IPS DF 6.9 (cell line): Measurements from ENCODE around the gene EGLN2.
"Not testable (repeated sequence)": the region's sequence is repeated elsewhere in the genome, so short reads cannot be mapped to it uniquely, and the experiment has no call there.

Source experiments
- DNase-seq: peaks from one replicate; pipeline ENCODE4 v3.0.0-alpha.2; 2013; ENCODE audit warnings: low read depth, low spot score
- H3K27ac ChIP-seq: one replicate; pipeline ENCODE4 v1.5.1; 2013; ENCODE audit warnings: low read length, control low read depth
- H3K27me3 ChIP-seq: 2 replicates; pipeline ENCODE4 v1.6.1; 2013; ENCODE audit warnings: mild to moderate bottlenecking, low read length; ENCODE audit not compliant: control insufficient read depth, insufficient read depth
- H3K36me3 ChIP-seq: 2 replicates; pipeline ENCODE4 v1.6.1; 2013; ENCODE audit warnings: low read length; ENCODE audit not compliant: control insufficient read depth, insufficient read depth
- H3K4me1 ChIP-seq: 2 replicates; pipeline ENCODE4 v1.6.1; 2013; ENCODE audit warnings: low read length; ENCODE audit not compliant: control insufficient read depth, insufficient read depth
- H3K4me3 ChIP-seq: 2 replicates; pipeline ENCODE4 v1.5.1; 2013; ENCODE audit warnings: mild to moderate bottlenecking, low read length
- H3K9me3 ChIP-seq: 2 replicates; pipeline ENCODE4 v1.6.1; 2013; ENCODE audit warnings: low read length, inconsistent platforms; ENCODE audit not compliant: control insufficient read depth, insufficient read depth
- WGBS: extraction: QIAGEN DNeasy Blood & Tissue Kit; methylation state at CpG from one replicate; pipeline ENCODE4 v1.1.7; 2013; ENCODE audit warnings: mixed read lengths, missing lambda C conversion rate; ENCODE audit not compliant: insufficient read length, insufficient coverage; 5-methylcytosine and 5-hydroxymethylcytosine counted together

EGLN2 gene

DNA sequence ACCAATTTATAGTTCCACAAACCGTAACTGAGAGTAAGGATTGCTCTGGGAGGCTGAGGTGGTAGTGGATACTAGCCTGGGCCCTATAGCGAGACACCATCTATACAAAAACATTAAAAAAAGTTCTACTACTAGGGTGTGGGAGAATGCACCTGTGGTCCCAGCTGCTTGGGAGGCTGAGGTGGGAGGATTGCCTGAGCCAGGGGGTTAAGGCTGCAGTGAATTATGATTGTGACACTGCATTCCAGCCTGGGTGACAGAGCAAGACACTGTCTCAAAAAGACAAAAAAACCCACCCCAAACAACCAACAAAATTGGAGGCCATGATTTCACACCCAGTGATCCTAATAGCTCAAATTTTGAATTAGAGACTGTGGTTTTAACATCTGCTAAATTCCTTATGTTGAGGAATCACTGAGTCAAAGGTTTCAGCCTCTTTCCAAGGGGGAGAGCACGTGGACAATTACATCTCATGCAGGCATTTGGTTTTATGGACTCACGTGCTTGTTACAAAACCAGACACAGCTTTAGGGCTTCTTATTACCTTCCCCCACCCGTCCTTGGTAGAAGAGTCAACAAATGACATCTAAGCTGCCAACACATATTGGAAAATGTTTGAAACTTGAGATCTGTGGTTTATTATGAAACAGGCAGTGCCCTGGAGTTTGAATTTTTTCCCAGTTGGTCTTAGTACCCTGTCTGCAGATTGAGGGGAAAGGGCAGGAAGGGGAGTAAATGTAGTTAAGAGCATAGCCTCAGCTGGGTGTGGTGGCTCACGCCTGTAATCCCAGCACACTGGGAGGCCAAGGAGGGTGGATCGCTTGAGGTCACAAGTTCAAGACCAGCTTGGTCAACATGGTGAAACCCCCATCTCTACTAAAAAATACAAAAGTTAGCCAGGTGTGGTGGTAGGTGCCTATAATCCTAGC lies 32.8 kb downstream of the EGLN2 start:
- no peak for DNase-seq
- no peaks in the 10 kb centered on the region for H3K27me3 ChIP-seq
- H3K4me3 ChIP-seq: no peak overlapping the region
- no CpG with 5 or more reads among the region's 7 CpGs for WGBS
- H3K4me1 ChIP-seq: no peaks in the 10 kb centered on the region
- H3K9me3 ChIP-seq: no peaks in the 10 kb centered on the region
- H3K27ac ChIP-seq: no peak overlapping the region
- no peaks in the 10 kb centered on the region for H3K36me3 ChIP-seq

DNA sequence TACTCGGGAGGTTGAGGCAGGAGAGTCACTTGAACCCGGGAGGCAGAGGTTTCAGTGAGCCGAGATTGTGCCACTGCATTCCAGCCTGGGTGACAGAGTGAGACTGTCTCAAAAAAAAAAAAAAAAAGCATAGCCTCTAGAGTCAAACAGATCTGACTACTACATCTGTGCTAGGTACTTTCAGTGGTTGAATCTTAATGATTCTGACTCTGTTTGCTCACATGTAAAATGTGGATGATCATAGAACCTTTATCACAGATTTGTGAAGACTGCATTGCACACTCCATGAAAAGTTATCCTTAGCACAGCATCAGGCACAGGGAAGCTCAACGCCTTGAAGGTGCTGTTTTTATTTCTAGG lies 33.4 kb downstream of the EGLN2 start:
- H3K27ac ChIP-seq, H3K9me3 ChIP-seq, H3K27me3 ChIP-seq, DNase-seq, H3K4me3 ChIP-seq, H3K4me1 ChIP-seq, H3K36me3 ChIP-seq: not testable (repeated sequence)
- no CpG with 5 or more reads among the region's 4 CpGs for WGBS

- not testable (repeated sequence) for H3K27me3 ChIP-seq, H3K36me3 ChIP-seq, H3K9me3 ChIP-seq, H3K4me1 ChIP-seq, DNase-seq, H3K4me3 ChIP-seq, H3K27ac ChIP-seq
- WGBS: no CpG with 5 or more reads among the region's 7 CpGs
Observed at GRCh38 chr19:40833728-40834533, 34.9 kb downstream of the EGLN2 start.

GRCh38 chr19:40836754-40837429 lies 37.9 kb downstream of the EGLN2 start:
- H3K27ac ChIP-seq: no peak overlapping the region
- no peaks in the 10 kb centered on the region for H3K4me1 ChIP-seq
- no peak for DNase-seq
- H3K36me3 ChIP-seq: no peaks in the 10 kb centered on the region
- H3K27me3 ChIP-seq: no peaks in the 10 kb centered on the region
- H3K4me3 ChIP-seq: no peak overlapping the region
- no CpG with 5 or more reads among the region's 6 CpGs for WGBS
- H3K9me3 ChIP-seq: no peaks in the 10 kb centered on the region

DNA sequence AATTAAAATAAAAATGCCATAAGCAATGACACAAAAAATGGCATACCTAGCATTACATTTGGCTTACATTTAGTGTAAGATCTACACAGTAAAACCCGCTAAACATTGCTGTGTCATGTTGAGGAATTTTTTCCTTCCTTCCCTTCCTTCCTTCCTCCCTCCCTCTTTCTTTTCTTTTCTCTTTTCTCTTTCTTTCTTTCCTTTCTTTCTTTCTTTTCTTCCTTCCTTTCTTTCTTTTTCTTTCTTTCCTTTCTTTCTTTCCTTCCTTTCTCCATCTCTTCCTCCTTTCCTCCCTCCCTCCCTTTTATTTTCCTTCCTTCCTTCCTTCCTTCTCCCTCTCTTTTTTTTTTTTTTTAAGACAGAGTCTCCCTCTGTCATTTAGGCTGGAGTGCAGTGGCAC lies 39.5 kb downstream of the EGLN2 start:
- H3K36me3 ChIP-seq, H3K4me1 ChIP-seq, H3K27ac ChIP-seq, DNase-seq, H3K9me3 ChIP-seq, H3K4me3 ChIP-seq, H3K27me3 ChIP-seq: not testable (repeated sequence)
- WGBS: no CpG with 5 or more reads among the region's 1 CpG

DNA sequence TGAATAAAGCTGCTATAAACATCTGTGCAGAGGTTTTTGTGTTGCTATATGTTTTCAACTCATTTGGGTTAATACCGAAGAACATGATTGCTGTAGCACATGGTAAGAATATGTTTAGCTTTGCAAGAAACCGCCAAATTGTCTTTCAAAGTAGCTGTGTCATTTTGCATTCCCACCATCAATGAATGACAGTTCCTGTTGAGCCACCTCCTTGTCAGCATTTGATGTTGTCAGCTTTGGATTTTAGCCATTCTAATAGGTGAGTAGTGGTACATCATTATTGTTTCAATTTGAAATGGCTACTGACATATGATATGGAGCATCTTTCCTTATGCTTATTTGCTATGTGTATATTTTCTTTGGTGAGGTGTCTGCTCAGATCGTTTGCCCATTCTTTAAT lies 43.0 kb downstream of the EGLN2 start:
- H3K9me3 ChIP-seq, H3K27me3 ChIP-seq, H3K36me3 ChIP-seq, H3K4me3 ChIP-seq, H3K4me1 ChIP-seq, DNase-seq, H3K27ac ChIP-seq: not testable (repeated sequence)
- no CpG with 5 or more reads among the region's 3 CpGs for WGBS

GRCh38 chr19:40842997-40843652 lies 44.1 kb downstream of the EGLN2 start:
- no CpG with 5 or more reads among the region's 12 CpGs for WGBS
- H3K9me3 ChIP-seq, H3K27me3 ChIP-seq, H3K4me3 ChIP-seq, H3K36me3 ChIP-seq, DNase-seq, H3K27ac ChIP-seq, H3K4me1 ChIP-seq: not testable (repeated sequence)

DNA sequence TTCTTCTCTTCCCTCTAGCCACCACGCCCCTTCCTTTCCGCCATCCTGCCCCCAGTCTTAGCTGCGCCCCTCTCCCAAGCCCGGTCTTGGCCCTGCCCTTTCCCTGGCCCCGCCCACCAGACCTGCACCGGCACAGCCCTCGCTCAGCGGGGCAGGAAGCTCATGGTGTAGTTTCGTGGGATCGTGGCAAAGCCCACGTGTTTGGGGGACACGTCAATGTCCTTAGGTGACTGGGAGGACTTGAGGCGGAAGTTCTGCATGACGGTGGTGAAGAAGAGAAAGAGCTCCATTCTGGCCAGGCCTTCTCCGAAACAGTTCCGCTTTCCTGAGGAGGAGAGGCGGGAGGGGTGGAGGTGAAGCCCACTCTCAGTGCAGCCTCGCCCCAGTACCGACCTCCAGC lies 44.7 kb downstream of the EGLN2 start:
- WGBS: no CpG with 5 or more reads among the region's 19 CpGs

GRCh38 chr19:40846722-40847121 lies 47.7 kb downstream of the EGLN2 start:
- WGBS: no CpG with 5 or more reads among the region's 8 CpGs

More for the DNA sequence above, 44.7 kb downstream of the EGLN2 start:
- DNase-seq, H3K36me3 ChIP-seq, H3K9me3 ChIP-seq, H3K4me1 ChIP-seq, H3K27me3 ChIP-seq, H3K27ac ChIP-seq: not testable (repeated sequence)
- peak overlapping the region; percentile 2; the same call in 1 of the 2 replicates for H3K4me3 ChIP-seq

GRCh38 chr19:40850277-40850676 lies 51.3 kb downstream of the EGLN2 start, which contains the start of gene CYP2A6:
TSS of gene CYP2A6 (minus strand) at chr19:40850447. CDS start at chr19:40850426, 21 bp downstream.
- WGBS: no CpG with 5 or more reads among the region's 3 CpGs
- not testable (repeated sequence) for H3K27ac ChIP-seq, H3K4me3 ChIP-seq, DNase-seq, H3K36me3 ChIP-seq, H3K9me3 ChIP-seq, H3K4me1 ChIP-seq, H3K27me3 ChIP-seq

More at GRCh38 chr19:40846722-40847121, 47.7 kb downstream of the EGLN2 start:
- H3K27me3 ChIP-seq, DNase-seq, H3K9me3 ChIP-seq, H3K4me3 ChIP-seq, H3K27ac ChIP-seq, H3K4me1 ChIP-seq, H3K36me3 ChIP-seq: not testable (repeated sequence)
